Fibroblast of lung (primary cell): ENCODE measurements around the gene SPATA20. TPM values are rescaled to one million over a fixed set of nuclear protein-coding genes. Genes with fewer than 3 reads are reported as not detected.

Experiments used
- DNase-seq, 2 donors: peaks; one replicate each; pipeline versions ENCODE4 v3.0.0 to v3.0.0-alpha.2; 2010; ENCODE audit warnings: low read depth in 2 of 2
- H2AFZ ChIP-seq: 2 replicates; pipeline ENCODE4 v1.5.1; 2012; ENCODE audit warnings: low read length, control low read depth, inconsistent platforms
- H3K27ac ChIP-seq: 2 replicates; pipeline ENCODE4 v1.5.1; 2011; ENCODE audit warnings: low read length, control low read depth; ENCODE audit not compliant: insufficient read depth
- H3K27me3 ChIP-seq: 2 replicates; pipeline ENCODE4 v1.5.1; 2011; ENCODE audit warnings: mild to moderate bottlenecking, low read length; ENCODE audit not compliant: control insufficient read depth, insufficient read depth
- H3K36me3 ChIP-seq: 2 replicates; pipeline ENCODE4 v1.5.1; 2011; ENCODE audit warnings: low read length; ENCODE audit not compliant: control insufficient read depth, insufficient read depth
- H3K4me1 ChIP-seq: 2 replicates; pipeline ENCODE4 v1.5.1; 2011; ENCODE audit warnings: low read length; ENCODE audit not compliant: control insufficient read depth, insufficient read depth; ENCODE audit errors: extremely low read depth
- H3K4me2 ChIP-seq: 2 replicates; pipeline ENCODE4 v1.5.1; 2011; ENCODE audit warnings: low read length, control low read depth; ENCODE audit not compliant: insufficient read depth; ENCODE audit errors: extremely low read depth
- H3K4me3 ChIP-seq, 4 experiments: fragments of 200-600 bp in 1 of 4; sonication (generic) in 1 of 4; replicated peaks in 1 of 4; 2 replicates each; pipeline ENCODE4 v1.5.1; 2011 to 2016; ENCODE audit warnings: low read length in 4 of 4, low read depth in 3 of 4, mild to moderate bottlenecking in 3 of 4, control low read depth in 2 of 4, inconsistent platforms in 1 of 4, mixed read lengths in 1 of 4; ENCODE audit not compliant: insufficient read depth in 1 of 4; ENCODE audit errors: control extremely low read depth in 1 of 4
- H3K79me2 ChIP-seq: 2 replicates; pipeline ENCODE4 v1.5.1; 2012; ENCODE audit warnings: mild to moderate bottlenecking, low read length, inconsistent platforms; ENCODE audit not compliant: control insufficient read depth, insufficient read depth
- H3K9ac ChIP-seq: 2 replicates; pipeline ENCODE4 v1.5.1; 2011; ENCODE audit warnings: mild to moderate bottlenecking, low read length, control low read depth; ENCODE audit not compliant: insufficient read depth
- H3K9me3 ChIP-seq: 2 replicates; pipeline ENCODE4 v1.5.1; 2012; ENCODE audit warnings: low read depth, low read length; ENCODE audit not compliant: control insufficient read depth, insufficient read depth
- H4K20me1 ChIP-seq: 2 replicates; pipeline ENCODE4 v1.5.1; 2011; ENCODE audit warnings: low read length; ENCODE audit not compliant: control insufficient read depth, insufficient read depth; ENCODE audit errors: extremely low read depth
- EZH2 ChIP-seq: IDR thresholded peaks from 2 replicates; pipeline ENCODE4 v1.5.1; 2012; ENCODE audit warnings: low read length, control low read depth, mild to moderate bottlenecking; ENCODE audit errors: missing control alignments
- polyA plus RNA-seq, 2 donors: library from polyadenylated mRNA; depleted of rRNA in 1 of 2; stranded (reverse) in 1 of 2; unstranded in 1 of 2; fragments of >200 nt; gene quantifications; 2 replicates each; pipeline ENCODE4 v1.2.1, GENCODE V29; 2011 to 2012; ENCODE audit warnings: missing spikeins in 1 of 2
- total RNA-seq: library from RNA; depleted of rRNA; stranded (reverse); fragments of >200 nt; gene quantifications from 2 replicates; pipeline ENCODE4 v1.2.1, GENCODE V29; 2014
- TF ChIP-seq, protein P1 (sequence below), 2 donors: IDR thresholded peaks in 1 of 2; conservative IDR thresholded peaks in 1 of 2; 1 replicate in 1 of 2; 2 replicates in 1 of 2; pipeline ENCODE4 v1.5.1; 2011 to 2012; ENCODE audit warnings: low read length in 2 of 2, control low read depth in 1 of 2, inconsistent platforms in 1 of 2, low read depth in 1 of 2, mild to moderate bottlenecking in 1 of 2

SPATA20 gene
- total and polyA plus RNA-seq, 2 donors (not counting 1 experiment from before 2014, with no cell fraction given): 21.6 to 119 TPM

DNA sequence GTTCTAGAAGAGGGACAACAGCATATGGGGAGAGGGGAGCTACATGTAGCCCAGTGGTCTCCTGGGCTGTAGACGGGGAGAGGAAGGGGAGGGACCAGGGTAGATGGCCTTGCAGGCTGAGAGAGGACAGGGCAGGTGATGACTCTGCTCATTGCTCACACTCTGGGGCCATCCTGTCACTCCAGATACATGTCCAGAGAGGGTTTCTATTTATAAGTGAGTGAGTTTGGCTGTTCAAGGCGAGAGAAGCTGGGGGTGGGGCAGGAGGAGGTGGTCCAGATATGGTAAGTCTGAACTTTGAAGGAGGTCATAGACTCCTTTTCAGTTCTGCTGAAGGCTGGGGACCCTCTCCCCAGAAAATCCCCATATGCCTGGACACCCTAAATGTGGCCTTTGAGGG lies 35.8 kb downstream of the SPATA20 start:
- TF ChIP-seq, protein P1, sequence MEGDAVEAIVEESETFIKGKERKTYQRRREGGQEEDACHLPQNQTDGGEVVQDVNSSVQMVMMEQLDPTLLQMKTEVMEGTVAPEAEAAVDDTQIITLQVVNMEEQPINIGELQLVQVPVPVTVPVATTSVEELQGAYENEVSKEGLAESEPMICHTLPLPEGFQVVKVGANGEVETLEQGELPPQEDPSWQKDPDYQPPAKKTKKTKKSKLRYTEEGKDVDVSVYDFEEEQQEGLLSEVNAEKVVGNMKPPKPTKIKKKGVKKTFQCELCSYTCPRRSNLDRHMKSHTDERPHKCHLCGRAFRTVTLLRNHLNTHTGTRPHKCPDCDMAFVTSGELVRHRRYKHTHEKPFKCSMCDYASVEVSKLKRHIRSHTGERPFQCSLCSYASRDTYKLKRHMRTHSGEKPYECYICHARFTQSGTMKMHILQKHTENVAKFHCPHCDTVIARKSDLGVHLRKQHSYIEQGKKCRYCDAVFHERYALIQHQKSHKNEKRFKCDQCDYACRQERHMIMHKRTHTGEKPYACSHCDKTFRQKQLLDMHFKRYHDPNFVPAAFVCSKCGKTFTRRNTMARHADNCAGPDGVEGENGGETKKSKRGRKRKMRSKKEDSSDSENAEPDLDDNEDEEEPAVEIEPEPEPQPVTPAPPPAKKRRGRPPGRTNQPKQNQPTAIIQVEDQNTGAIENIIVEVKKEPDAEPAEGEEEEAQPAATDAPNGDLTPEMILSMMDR (conservative IDR thresholded peaks at IDR 0.05 in 1 of 2, IDR thresholded peaks at IDR 0.05 in 1 of 2; ENCODE audit: low read depth in 1 of 2, low read length in 2 of 2): no peak
- no peak for TF ChIP-seq EZH2
- Histone ChIP-seq H4K20me1 (no peaks in the 10 kb centered on the region), H3K4me3 (no peak overlapping the region), H3K4me2 (no peak overlapping the region), H3K36me3 (no peaks in the 10 kb centered on the region), H3K9ac (no peak overlapping the region), H3K79me2 (no peaks in the 10 kb centered on the region), H3K27ac (no peak overlapping the region), H3K9me3 (no peaks in the 10 kb centered on the region), H3K27me3 (peaks cover 7% of the 10 kb centered on the region), H3K4me1 (no peaks in the 10 kb centered on the region), H2AFZ (no peak overlapping the region)
- no peak for DNase-seq

DNA sequence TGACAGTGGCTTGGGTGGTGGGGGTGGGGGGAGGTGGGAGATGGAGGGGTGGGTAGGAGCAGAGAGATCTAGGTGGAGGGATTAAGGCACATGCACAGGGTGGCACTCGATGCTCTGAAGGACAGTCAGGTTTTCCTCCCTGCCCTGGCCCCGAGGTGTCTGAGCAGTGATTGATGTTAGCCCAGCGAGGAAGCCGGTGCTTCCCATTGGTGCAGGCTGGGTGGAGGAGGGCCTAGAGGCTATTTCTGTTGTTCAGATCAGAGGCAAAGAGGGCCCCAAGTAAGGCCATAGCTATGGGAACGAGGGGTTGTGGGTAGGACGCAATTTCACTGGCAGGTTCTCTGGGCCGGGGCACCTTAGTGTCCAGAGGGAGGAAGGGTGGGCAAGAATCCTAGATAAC lies 36.7 kb downstream of the SPATA20 start:
- no peak overlapping the region for H3K9ac ChIP-seq
- no peak overlapping the region for H2AFZ ChIP-seq
- no peaks in the 10 kb centered on the region for H3K9me3 ChIP-seq
- TF ChIP-seq, protein P1 (conservative IDR thresholded peaks at IDR 0.05 in 1 of 2, IDR thresholded peaks at IDR 0.05 in 1 of 2; ENCODE audit: low read depth in 1 of 2, low read length in 2 of 2): no peak
- no peak overlapping the region for H3K4me2 ChIP-seq
- H3K27ac ChIP-seq: no peak overlapping the region
- H3K27me3 ChIP-seq: peaks cover 7% of the 10 kb centered on the region
- H3K79me2 ChIP-seq: no peaks in the 10 kb centered on the region
- no peaks in the 10 kb centered on the region for H3K36me3 ChIP-seq
- no peak overlapping the region for H3K4me3 ChIP-seq
- no peak for DNase-seq
- H3K4me1 ChIP-seq: no peaks in the 10 kb centered on the region
- H4K20me1 ChIP-seq: no peaks in the 10 kb centered on the region

DNA sequence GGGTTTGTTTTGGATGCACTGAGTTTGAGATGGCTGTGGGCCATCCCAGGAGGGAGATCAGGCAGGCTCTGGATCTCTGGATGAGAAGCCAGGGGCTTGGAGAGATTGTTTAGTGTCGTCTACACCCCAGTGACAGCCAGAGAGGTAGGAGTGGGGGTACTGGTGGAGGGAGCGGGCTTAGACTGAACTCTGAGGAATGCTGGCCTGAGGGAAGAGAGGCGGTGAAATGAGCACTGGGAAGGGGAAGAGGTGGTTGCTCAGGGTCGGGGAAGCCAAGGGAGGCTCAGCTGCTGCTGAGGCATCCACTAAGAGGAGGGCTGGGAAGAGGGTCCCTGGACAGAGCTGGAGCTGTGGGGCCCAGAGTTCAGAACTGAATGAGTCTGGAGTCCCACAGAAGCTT lies 37.1 kb downstream of the SPATA20 start:
- TF ChIP-seq EZH2: no peak
- TF ChIP-seq, protein P1 (conservative IDR thresholded peaks at IDR 0.05 in 1 of 2, IDR thresholded peaks at IDR 0.05 in 1 of 2; ENCODE audit: low read depth in 1 of 2, low read length in 2 of 2): no peak
- Histone ChIP-seq H3K27me3 (peaks cover 7% of the 10 kb centered on the region), H3K36me3 (no peaks in the 10 kb centered on the region)

More for the DNA sequence above, 37.1 kb downstream of the SPATA20 start:
- Histone ChIP-seq H4K20me1 (no peaks in the 10 kb centered on the region), H3K9ac (no peak overlapping the region), H3K4me1 (no peaks in the 10 kb centered on the region), H3K4me2 (no peak overlapping the region), H3K27ac (no peak overlapping the region), H3K9me3 (no peaks in the 10 kb centered on the region), H3K79me2 (no peaks in the 10 kb centered on the region), H3K4me3 (no peak overlapping the region), H2AFZ (no peak overlapping the region)
- DNase-seq: no peak
